A549 (cell line): ENCODE results near the gene PTPRN2. TPM values are rescaled to one million over a fixed set of nuclear protein-coding genes. Genes with fewer than 3 reads are reported as not detected.

Experiments
- ATAC-seq, 2 experiments: fragments of 200-7000 bp in 1 of 2; fragments of >200 bp in 1 of 2; cut with Nextera tagmentation in 1 of 2; cut with Tn5 transposase in 1 of 2; 3 replicates each; pipeline versions ENCODE4 v1.8.0 to v1.9.1; 2018 to 2020; ENCODE audit warnings: mild to moderate bottlenecking in 1 of 2, moderate library complexity in 1 of 2
- CTCF ChIA-PET: fragments of 300-600 bp; sonication (Branson Sonifier 250); formaldehyde crosslinking; extraction: SDS; loops from one replicate; lab custom pipeline; 2021; ENCODE audit warnings: antibody characterized with exemption, inconsistent platforms; lab: Yijun Ruan, JAX
- POLR2A ChIA-PET: fragments of 350-600 bp; formaldehyde crosslinking; extraction: SDS; loops from one replicate; lab custom pipeline; 2021; ENCODE audit warnings: antibody characterized with exemption, inconsistent platforms; lab: Yijun Ruan, JAX
- DNase-seq, 2 experiments: peaks; one replicate each; pipeline versions ENCODE4 v3.0.0 to v3.0.0-alpha.2; 2011 to 2016; ENCODE audit warnings: low read depth in 1 of 2, low spot score in 1 of 2
- FAIRE-seq: peaks from 2 replicates; lab custom pipeline; 2011; peaks lifted over from hg19 to GRCh38; lab: Jason Lieb, UNC
- H3K27ac ChIP-seq, 2 experiments: fragments of >200 bp; sonication (Bioruptor Twin); formaldehyde crosslinking; 3 replicates each; pipeline ENCODE4 v1.5.1; 2016 to 2017
- H3K4me1 ChIP-seq: fragments of >200 bp; sonication (Bioruptor Twin); formaldehyde crosslinking; 3 replicates; pipeline ENCODE4 v1.6.1; 2016
- H3K4me2 ChIP-seq: fragments of >200 bp; sonication (Bioruptor Twin); formaldehyde crosslinking; 3 replicates; pipeline ENCODE4 v1.6.1; 2016
- H3K4me3 ChIP-seq: fragments of >200 bp; sonication (Bioruptor Twin); formaldehyde crosslinking; 3 replicates; pipeline ENCODE4 v1.5.1; 2016
- H3K9me3 ChIP-seq: fragments of >200 bp; sonication (Bioruptor Twin); formaldehyde crosslinking; 3 replicates; pipeline ENCODE4 v1.6.1; 2016
- CHD4 ChIP-seq: fragments of 200-600 bp; sonication (generic); IDR thresholded peaks from 2 replicates; pipeline ENCODE4 v1.6.1; 2016; ENCODE audit warnings: antibody characterized with exemption, mild to moderate bottlenecking, borderline replicate concordance
- EP300 ChIP-seq, 2 experiments: fragments of >200 bp; sonication (Bioruptor Twin); formaldehyde crosslinking; IDR thresholded peaks; 2 replicates in 1 of 2; 3 replicates in 1 of 2; pipeline ENCODE4 v1.6.1; 2016 to 2017
- ESRRA ChIP-seq: fragments of 150-350 bp; IDR thresholded peaks from 2 replicates; pipeline ENCODE4 v1.6.1; 2014; ENCODE audit warnings: mild to moderate bottlenecking, low read length, borderline replicate concordance
- FOXS1 ChIP-seq: fragments of 250-450 bp; sonication (Bioruptor Pico); IDR thresholded peaks from 2 replicates; pipeline ENCODE4 v1.5.0; 2020; ENCODE audit warnings: mild to moderate bottlenecking, moderate library complexity
- HEYL ChIP-seq: fragments of 250-450 bp; sonication (Bioruptor Pico); IDR thresholded peaks from 2 replicates; pipeline ENCODE4 v1.8.0; 2021; ENCODE audit warnings: mild to moderate bottlenecking, moderate library complexity
- MAFK ChIP-seq: fragments of 450-650 bp; IDR thresholded peaks from 2 replicates; pipeline ENCODE4 v1.6.1; 2014; ENCODE audit not compliant: partially characterized antibody
- MAZ ChIP-seq: fragments of 150-350 bp; IDR thresholded peaks from 2 replicates; pipeline ENCODE4 v1.6.1; 2014; ENCODE audit warnings: antibody characterized with exemption, low read depth, low read length, borderline replicate concordance
- NPAS2 ChIP-seq: fragments of 250-450 bp; sonication (Bioruptor Pico); IDR thresholded peaks from 2 replicates; pipeline ENCODE4 v1.8.0; 2022; ENCODE audit warnings: mild to moderate bottlenecking, moderate library complexity, borderline replicate concordance
- POLR2AphosphoS2 ChIP-seq: conservative IDR thresholded peaks from 2 replicates; pipeline ENCODE4 v1.6.1; 2012; ENCODE audit warnings: low read length, improper control_type of control experiment, inconsistent platforms
- RARB ChIP-seq: fragments of 250-450 bp; sonication (Bioruptor Pico); IDR thresholded peaks from 2 replicates; pipeline ENCODE4 v1.8.0; 2021; ENCODE audit warnings: mild to moderate bottlenecking, moderate library complexity
- RNF2 ChIP-seq: fragments of 200-600 bp; sonication (generic); IDR thresholded peaks from 2 replicates; pipeline ENCODE4 v1.6.1; 2016; ENCODE audit warnings: low read depth, mild to moderate bottlenecking, antibody characterized with exemption, moderate library complexity, borderline replicate concordance
- SMC3 ChIP-seq: fragments of >200 bp; sonication (Bioruptor Twin); formaldehyde crosslinking; IDR thresholded peaks from 3 replicates; pipeline ENCODE4 v1.6.1; 2018; ENCODE audit warnings: inconsistent platforms
- TFCP2L1 ChIP-seq: fragments of 250-450 bp; sonication (Bioruptor Pico); IDR thresholded peaks from 2 replicates; pipeline ENCODE4 v1.5.0; 2021; ENCODE audit warnings: mild to moderate bottlenecking
- ZFP36 ChIP-seq: fragments of 450-650 bp; IDR thresholded peaks from 2 replicates; pipeline ENCODE4 v1.6.1; 2014; ENCODE audit warnings: borderline replicate concordance; ENCODE audit not compliant: partially characterized antibody
- ZNF302 ChIP-seq: fragments of 250-450 bp; sonication (Bioruptor Pico); IDR thresholded peaks from 2 replicates; pipeline ENCODE4 v1.9.0; 2021; ENCODE audit warnings: inconsistent platforms, mild to moderate bottlenecking, moderate library complexity
- ZSCAN20 ChIP-seq: fragments of 250-450 bp; sonication (Bioruptor Pico); IDR thresholded peaks from 2 replicates; pipeline ENCODE4 v1.8.0; 2022; ENCODE audit warnings: mild to moderate bottlenecking, moderate library complexity
- WGBS: methylation state at CpG from one replicate; pipeline ENCODE4 v1.1.6; 2017; ENCODE audit errors: missing lambda C conversion rate; 5-methylcytosine and 5-hydroxymethylcytosine counted together
- polyA plus RNA-seq, 4 experiments: library from polyadenylated mRNA; depleted of rRNA in 3 of 4; stranded (reverse); fragments of >200 nt; fragmentation: RNase III in 1 of 4; extraction: RNeasy Plus Mini Kit Qiagen cat#74134 plus additional on column Dnase treatment in 1 of 4; gene quantifications; 2 replicates in 3 of 4; 3 replicates in 1 of 4; pipeline ENCODE4 v1.2.3, GENCODE V29; 2011 to 2017
- TF ChIP-seq, protein P1 (sequence below): IDR thresholded peaks from 2 replicates; pipeline ENCODE4 v1.6.1; 2012
- TF ChIP-seq, protein P2 (sequence below): fragments of 250-450 bp; sonication (Bioruptor Pico); IDR thresholded peaks from 2 replicates; pipeline ENCODE4 v1.5.0; 2021; ENCODE audit warnings: mild to moderate bottlenecking, moderate library complexity, borderline replicate concordance
- TF ChIP-seq, protein P3 (sequence below): fragments of 450-650 bp; IDR thresholded peaks from 2 replicates; pipeline ENCODE4 v1.6.1; 2014; ENCODE audit warnings: antibody characterized with exemption
- TF ChIP-seq, protein P4 (sequence below): fragments of 250-450 bp; sonication (Bioruptor Pico); IDR thresholded peaks from 2 replicates; pipeline ENCODE4 v1.5.0; 2020; ENCODE audit warnings: low read depth, mild to moderate bottlenecking, moderate library complexity

Gene PTPRN2
- polyA plus RNA-seq, 2 of the 4 experiments (the other 2 are of a cell fraction) = 0.41 to 1.2 TPM

DNA sequence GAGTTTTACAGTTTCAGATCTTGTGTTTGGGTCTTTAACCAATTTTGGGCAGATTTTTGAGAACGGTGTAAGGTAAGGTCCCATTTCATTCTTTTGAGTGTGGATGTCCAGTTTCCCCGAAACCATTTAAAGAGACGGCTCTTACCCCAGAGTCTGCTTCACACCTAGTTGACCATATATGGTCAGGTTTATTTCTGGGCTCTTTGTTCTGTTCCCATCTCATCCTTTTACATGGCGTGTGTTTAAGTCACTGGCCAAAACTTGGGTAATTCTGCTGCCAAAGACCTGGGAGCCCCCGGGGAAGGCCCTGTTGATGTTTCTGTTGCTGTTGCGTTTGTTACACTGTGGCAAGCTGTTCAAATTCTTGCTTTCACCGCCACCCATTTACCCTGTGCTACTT lies 120.1 kb downstream of the PTPRN2 start:
- ChIA-PET POLR2A (no interaction called here), CTCF (interaction anchor here (0.5 kb wide), 1 partner anchor 180 kb away, joined by 3 read pairs; no protein-coding TSS in a partner anchor)
- Histone ChIP-seq H3K9me3 (no peaks in the 10 kb centered on the region), H3K4me3 (no peak overlapping the region), H3K27ac (no peak overlapping the region), H3K4me1 (no peaks in the 10 kb centered on the region), H3K4me2 (no peak overlapping the region)
- no peak for FAIRE-seq
- no peak for DNase-seq
- TF ChIP-seq MAZ (no peak), MAFK (no peak), ZNF302 (CRISPR knock-in tag) (no peak), ZFP36 (no peak)
- TF ChIP-seq, protein P1, sequence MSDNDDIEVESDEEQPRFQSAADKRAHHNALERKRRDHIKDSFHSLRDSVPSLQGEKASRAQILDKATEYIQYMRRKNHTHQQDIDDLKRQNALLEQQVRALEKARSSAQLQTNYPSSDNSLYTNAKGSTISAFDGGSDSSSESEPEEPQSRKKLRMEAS = no peak
- 49% methylated on average over 7 of the region's 7 CpGs for WGBS
- no peak for ATAC-seq

DNA sequence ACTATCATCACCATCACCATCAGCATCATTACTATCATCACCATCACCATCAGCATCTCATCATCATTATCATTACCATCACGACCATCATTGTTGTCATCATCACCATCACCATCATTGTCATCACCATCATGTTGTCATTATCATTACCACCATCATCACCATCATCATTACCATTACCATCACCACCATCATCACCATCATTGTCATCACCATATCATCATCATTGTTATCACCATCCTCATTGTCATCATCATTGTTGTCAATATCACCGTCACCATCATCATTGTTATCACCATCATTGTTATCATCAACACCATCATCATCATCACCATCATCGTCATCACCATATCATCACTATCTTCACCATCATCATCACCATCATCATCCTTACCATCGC lies 124.3 kb downstream of the PTPRN2 start:
- H3K4me3 ChIP-seq = no peak overlapping the region
- no peak for DNase-seq
- POLR2A ChIA-PET = no interaction called here
- no peak for ATAC-seq
- no peaks in the 10 kb centered on the region for H3K4me1 ChIP-seq
- no peak for FAIRE-seq
- TF ChIP-seq ZNF302 (CRISPR knock-in tag) (no peak), TFCP2L1 (no peak), MAZ (no peak), CHD4 (no peak), EP300 (IDR thresholded peaks at IDR 0.05) (no peak), RNF2 (no peak), POLR2AphosphoS2 (no peak), SMC3 (no peak), RARB (no peak), ESRRA (no peak), FOXS1 (CRISPR knock-in tag) (no peak), NPAS2 (CRISPR knock-in tag) (no peak), ZSCAN20 (CRISPR knock-in tag) (no peak), HEYL (no peak)
- TF ChIP-seq, protein P2, sequence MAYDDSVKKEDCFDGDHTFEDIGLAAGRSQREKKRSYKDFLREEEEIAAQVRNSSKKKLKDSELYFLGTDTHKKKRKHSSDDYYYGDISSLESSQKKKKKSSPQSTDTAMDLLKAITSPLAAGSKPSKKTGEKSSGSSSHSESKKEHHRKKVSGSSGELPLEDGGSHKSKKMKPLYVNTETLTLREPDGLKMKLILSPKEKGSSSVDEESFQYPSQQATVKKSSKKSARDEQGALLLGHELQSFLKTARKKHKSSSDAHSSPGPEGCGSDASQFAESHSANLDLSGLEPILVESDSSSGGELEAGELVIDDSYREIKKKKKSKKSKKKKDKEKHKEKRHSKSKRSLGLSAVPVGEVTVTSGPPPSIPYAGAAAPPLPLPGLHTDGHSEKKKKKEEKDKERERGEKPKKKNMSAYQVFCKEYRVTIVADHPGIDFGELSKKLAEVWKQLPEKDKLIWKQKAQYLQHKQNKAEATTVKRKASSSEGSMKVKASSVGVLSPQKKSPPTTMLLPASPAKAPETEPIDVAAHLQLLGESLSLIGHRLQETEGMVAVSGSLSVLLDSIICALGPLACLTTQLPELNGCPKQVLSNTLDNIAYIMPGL (CRISPR knock-in tag) = no peak
- TF ChIP-seq, protein P3, sequence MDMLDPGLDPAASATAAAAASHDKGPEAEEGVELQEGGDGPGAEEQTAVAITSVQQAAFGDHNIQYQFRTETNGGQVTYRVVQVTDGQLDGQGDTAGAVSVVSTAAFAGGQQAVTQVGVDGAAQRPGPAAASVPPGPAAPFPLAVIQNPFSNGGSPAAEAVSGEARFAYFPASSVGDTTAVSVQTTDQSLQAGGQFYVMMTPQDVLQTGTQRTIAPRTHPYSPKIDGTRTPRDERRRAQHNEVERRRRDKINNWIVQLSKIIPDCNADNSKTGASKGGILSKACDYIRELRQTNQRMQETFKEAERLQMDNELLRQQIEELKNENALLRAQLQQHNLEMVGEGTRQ = no peak
- TF ChIP-seq, protein P1 = no peak
- no peaks in the 10 kb centered on the region for H3K9me3 ChIP-seq
- H3K27ac ChIP-seq = no peak overlapping the region
- no peak overlapping the region for H3K4me2 ChIP-seq
- CTCF ChIA-PET = interaction anchor here (1.0 kb wide), 1 partner anchor 18 kb away, joined by 3 read pairs; no protein-coding TSS in a partner anchor
- WGBS = 45% methylated on average over 4 of the region's 4 CpGs

DNA sequence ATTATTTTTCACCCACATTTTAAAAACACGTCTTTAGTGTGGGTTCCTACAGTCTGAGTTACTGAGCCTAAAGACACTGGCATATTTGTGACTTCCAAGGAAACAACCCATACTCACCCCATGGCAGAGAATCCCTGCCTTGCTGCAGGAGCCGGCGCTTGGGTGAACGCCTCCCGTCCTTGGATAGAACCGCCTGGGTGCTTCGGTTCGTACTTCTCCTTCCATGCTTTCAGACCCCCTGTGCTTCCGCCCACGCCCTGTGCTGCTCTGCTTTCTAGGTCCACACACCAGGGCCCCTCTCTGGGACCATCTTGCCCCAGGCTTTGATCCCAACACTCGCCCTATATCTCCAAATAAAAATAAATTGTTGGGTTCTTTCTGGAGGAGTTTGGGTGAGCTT lies 125.8 kb downstream of the PTPRN2 start:
- POLR2A ChIA-PET = no interaction called here

More for the DNA sequence above, 125.8 kb downstream of the PTPRN2 start:
- ATAC-seq (no peak; a peak in 1 of 6 replicates), FAIRE-seq (no peak), DNase-seq (no peak)
- WGBS = 66% methylated on average over 11 of the region's 11 CpGs
- no peaks in the 10 kb centered on the region for H3K9me3 ChIP-seq
- H3K4me3 ChIP-seq = no peak overlapping the region
- CTCF ChIA-PET = no interaction called here
- no peaks in the 10 kb centered on the region for H3K4me1 ChIP-seq
- H3K27ac ChIP-seq = no peak overlapping the region
- no peak overlapping the region for H3K4me2 ChIP-seq
- TF ChIP-seq, protein P4, sequence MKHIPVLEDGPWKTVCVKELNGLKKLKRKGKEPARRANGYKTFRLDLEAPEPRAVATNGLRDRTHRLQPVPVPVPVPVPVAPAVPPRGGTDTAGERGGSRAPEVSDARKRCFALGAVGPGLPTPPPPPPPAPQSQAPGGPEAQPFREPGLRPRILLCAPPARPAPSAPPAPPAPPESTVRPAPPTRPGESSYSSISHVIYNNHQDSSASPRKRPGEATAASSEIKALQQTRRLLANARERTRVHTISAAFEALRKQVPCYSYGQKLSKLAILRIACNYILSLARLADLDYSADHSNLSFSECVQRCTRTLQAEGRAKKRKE (CRISPR knock-in tag) = no peak
- TF ChIP-seq, all 56 proteins: peak for 0
